SH-SY5Y (cell line): Measurements from ENCODE around the gene MAN1B1.

Source experiments
- GATA2 ChIP-seq: IDR thresholded peaks from 2 replicates; pipeline ENCODE4 v1.6.1; 2011; ENCODE audit warnings: mild to moderate bottlenecking, low read depth, low read length
- GATA3 ChIP-seq: IDR thresholded peaks from 2 replicates; pipeline ENCODE4 v1.6.1; 2011; ENCODE audit warnings: low read depth, mild to moderate bottlenecking, low read length, moderate library complexity

The MAN1B1 gene

GRCh38 chr9:137048655-137049543 is 37.9 kb upstream of the MAN1B1 start:
- TF ChIP-seq GATA3, result no peak
- TF ChIP-seq GATA2, result no peak

- no peak for TF ChIP-seq GATA2
- no peak for TF ChIP-seq GATA3
Observed at GRCh38 chr9:137049544-137050449, 37.0 kb upstream of the MAN1B1 start.

GRCh38 chr9:137050570-137050969 is 36.2 kb upstream of the MAN1B1 start:
- TF ChIP-seq GATA2 (no peak), GATA3 (no peak)

- TF ChIP-seq GATA3, result no peak
- no peak for TF ChIP-seq GATA2
Observed at GRCh38 chr9:137051145-137051724, 35.5 kb upstream of the MAN1B1 start.

GRCh38 chr9:137052293-137052692 is 34.5 kb upstream of the MAN1B1 start:
- TF ChIP-seq GATA3, result no peak
- TF ChIP-seq GATA2, result no peak

- TF ChIP-seq GATA3 (no peak), GATA2 (no peak)
Observed at GRCh38 chr9:137052998-137053943, 33.5 kb upstream of the MAN1B1 start.

- TF ChIP-seq GATA3 (no peak), GATA2 (no peak)
Observed at GRCh38 chr9:137053944-137054931, 32.5 kb upstream of the MAN1B1 start, which contains the start of gene ENTPD2. TSS of gene ENTPD2 (minus strand) at chr9:137054061. CDS start at chr9:137053997, 64 bp downstream.

- TF ChIP-seq GATA2 (no peak), GATA3 (no peak)
Observed at GRCh38 chr9:137054932-137055384, 31.8 kb upstream of the MAN1B1 start.

GRCh38 chr9:137055385-137056364 is 31.1 kb upstream of the MAN1B1 start:
- no peak for TF ChIP-seq GATA2
- no peak for TF ChIP-seq GATA3

GRCh38 chr9:137056739-137057415 is 29.9 kb upstream of the MAN1B1 start:
- TF ChIP-seq GATA2, result no peak
- TF ChIP-seq GATA3, result no peak
